Suprapubic skin (tissue), 4 donors: ENCODE results near the gene ARPIN. TPM values are rescaled to one million over a fixed set of nuclear protein-coding genes. Genes with fewer than 3 reads are reported as not detected.
"Not testable (repeated sequence)": the region's sequence is repeated elsewhere in the genome, so short reads cannot be mapped to it uniquely, and the experiment has no call there.

ENCODE experiments used
- DNase-seq, 2 donors: peaks; one replicate each; pipeline ENCODE4 v3.0.0-alpha.2; 2019; ENCODE audit warnings: low spot score in 2 of 2
- H3K27ac ChIP-seq: fragments of 200-600 bp; sonication (generic); one replicate; pipeline ENCODE4 v1.5.1; 2019
- H3K27me3 ChIP-seq: fragments of 200-600 bp; sonication (generic); one replicate; pipeline ENCODE4 v1.5.1; 2019
- H3K36me3 ChIP-seq: fragments of 200-600 bp; sonication (generic); one replicate; pipeline ENCODE4 v1.5.1; 2019
- H3K4me1 ChIP-seq: fragments of 200-600 bp; sonication (generic); one replicate; pipeline ENCODE4 v1.5.1; 2019
- H3K4me3 ChIP-seq: fragments of 200-600 bp; sonication (generic); one replicate; pipeline ENCODE4 v1.5.1; 2019; ENCODE audit warnings: mild to moderate bottlenecking
- H3K9me3 ChIP-seq: fragments of 200-600 bp; sonication (generic); one replicate; pipeline ENCODE4 v1.5.1; 2019
- CTCF ChIP-seq, 2 donors: fragments of 200-600 bp in 1 of 2; fragments of 450-650 bp in 1 of 2; sonication (generic) in 1 of 2; IDR thresholded peaks; one replicate each; pipeline ENCODE4 v1.5.1; 2016 to 2019; ENCODE audit warnings: antibody characterized with exemption in 2 of 2, mild to moderate bottlenecking in 1 of 2, moderate library complexity in 1 of 2
- EP300 ChIP-seq: sonication (generic); formaldehyde crosslinking; IDR thresholded peaks from one replicate; pipeline ENCODE4 v1.6.1; 2017; ENCODE audit warnings: antibody characterized with exemption
- POLR2A ChIP-seq, 2 donors: fragments of 450-650 bp; IDR thresholded peaks; one replicate each; pipeline ENCODE4 v1.6.1; 2017; ENCODE audit warnings: antibody characterized with exemption in 2 of 2, mild to moderate bottlenecking in 2 of 2, moderate library complexity in 2 of 2
- POLR2AphosphoS5 ChIP-seq, 3 donors: sonication (generic); formaldehyde crosslinking; IDR thresholded peaks; one replicate each; pipeline ENCODE4 v1.6.1; 2017; ENCODE audit warnings: antibody characterized with exemption in 3 of 3
- WGBS: methylation state at CpG from one replicate; pipeline ENCODE4 v1.1.5; 2018; 5-methylcytosine and 5-hydroxymethylcytosine counted together
- total RNA-seq, 4 donors: library from RNA; depleted of rRNA; stranded (reverse); fragments of >200 nt; gene quantifications; one replicate each; pipeline ENCODE4 v1.1.0, GENCODE V29; 2016

The ARPIN gene
- total RNA-seq, 4 donors from 2014 or later, result 12.0 to 24.8 (median 16.6) TPM

GRCh38 chr15:89876396-89877082 lies 36.2 kb downstream of the ARPIN start:
- Histone ChIP-seq H3K4me1 (peaks cover 6% of the 10 kb centered on the region), H3K4me3 (no peak overlapping the region), H3K36me3 (peaks cover 54% of the 10 kb centered on the region), H3K27me3 (no peaks in the 10 kb centered on the region), H3K27ac (no peak overlapping the region), H3K9me3 (no peaks in the 10 kb centered on the region)
- DNase-seq, result no peak
- WGBS, result 86% methylated on average over 4 of the region's 4 CpGs
- no peak for TF ChIP-seq POLR2AphosphoS5 (IDR thresholded peaks at IDR 0.05)
- no peak for TF ChIP-seq POLR2A (IDR thresholded peaks at IDR 0.05)

- WGBS, result 95% methylated on average over 6 of the region's 6 CpGs
- no peaks in the 10 kb centered on the region for H3K27me3 ChIP-seq
- H3K4me3 ChIP-seq, result no peak overlapping the region
- peaks cover 6% of the 10 kb centered on the region for H3K4me1 ChIP-seq
- H3K36me3 ChIP-seq, result peaks cover 57% of the 10 kb centered on the region
- TF ChIP-seq POLR2AphosphoS5 (IDR thresholded peaks at IDR 0.05), result no peak
- TF ChIP-seq CTCF (IDR thresholded peaks at IDR 0.05), result no peak
- TF ChIP-seq EP300, result no peak
- no peak for TF ChIP-seq POLR2A (IDR thresholded peaks at IDR 0.05)
- no peak overlapping the region for H3K27ac ChIP-seq
- no peaks in the 10 kb centered on the region for H3K9me3 ChIP-seq
- no peak for DNase-seq
Measured at GRCh38 chr15:89875741-89876140, 37.0 kb downstream of the ARPIN start.

- H3K27me3 ChIP-seq, result no peaks in the 10 kb centered on the region
- no peaks in the 10 kb centered on the region for H3K9me3 ChIP-seq
- peaks cover 6% of the 10 kb centered on the region for H3K4me1 ChIP-seq
- H3K36me3 ChIP-seq, result peaks cover 57% of the 10 kb centered on the region
- no peak overlapping the region for H3K27ac ChIP-seq
- TF ChIP-seq CTCF (IDR thresholded peaks at IDR 0.05), result peak; percentile 93 to 95
- no peak for TF ChIP-seq POLR2A (IDR thresholded peaks at IDR 0.05)
- peak; percentile 84 to 90 for DNase-seq
- H3K4me3 ChIP-seq, result no peak overlapping the region
- 26% methylated on average over 10 of the region's 10 CpGs for WGBS
Measured at GRCh38 chr15:89874926-89875564, 37.7 kb downstream of the ARPIN start.

- Histone ChIP-seq H3K4me1 (peaks cover 6% of the 10 kb centered on the region), H3K36me3 (peaks cover 25% of the 10 kb centered on the region), H3K4me3 (no peak overlapping the region), H3K27ac (no peak overlapping the region), H3K9me3 (no peaks in the 10 kb centered on the region), H3K27me3 (no peaks in the 10 kb centered on the region)
- TF ChIP-seq CTCF (IDR thresholded peaks at IDR 0.05), result no peak
- TF ChIP-seq POLR2AphosphoS5 (IDR thresholded peaks at IDR 0.05), result no peak
- no peak for TF ChIP-seq POLR2A (IDR thresholded peaks at IDR 0.05)
- no peak for TF ChIP-seq EP300
- DNase-seq, result no peak
- 87% methylated on average over 4 of the region's 4 CpGs for WGBS
Measured at GRCh38 chr15:89870688-89871288, 42.0 kb downstream of the ARPIN start.

GRCh38 chr15:89870006-89870405 lies 42.7 kb downstream of the ARPIN start:
- DNase-seq, result no peak
- Histone ChIP-seq H3K27ac (no peak overlapping the region), H3K36me3 (peaks cover 22% of the 10 kb centered on the region), H3K9me3 (no peaks in the 10 kb centered on the region), H3K4me3 (no peak overlapping the region), H3K27me3 (no peaks in the 10 kb centered on the region), H3K4me1 (peaks cover 5% of the 10 kb centered on the region)
- WGBS, result 95% methylated on average over 5 of the region's 5 CpGs
- TF ChIP-seq EP300, result no peak
- TF ChIP-seq CTCF (IDR thresholded peaks at IDR 0.05), result no peak
- no peak for TF ChIP-seq POLR2A (IDR thresholded peaks at IDR 0.05)
- no peak for TF ChIP-seq POLR2AphosphoS5 (IDR thresholded peaks at IDR 0.05)

GRCh38 chr15:89869490-89869889 lies 43.3 kb downstream of the ARPIN start:
- WGBS, result 98% methylated on average over 9 of the region's 9 CpGs
- not testable (repeated sequence) for H3K27ac ChIP-seq, DNase-seq, H3K27me3 ChIP-seq, H3K4me1 ChIP-seq, H3K9me3 ChIP-seq, H3K4me3 ChIP-seq
- peaks cover 28% of the 10 kb centered on the region for H3K36me3 ChIP-seq
